HEK293T (cell line): ENCODE data around the gene SIRT7.

Experiments used
- BHLHE40 ChIP-seq: fragments of 450-650 bp; IDR thresholded peaks from 2 replicates; pipeline ENCODE4 v1.6.1; 2016; ENCODE audit warnings: mild to moderate bottlenecking, moderate library complexity, borderline replicate concordance
- ELF4 ChIP-seq: fragments of 450-650 bp; IDR thresholded peaks from 2 replicates; pipeline ENCODE4 v1.6.1; 2017; ENCODE audit warnings: antibody characterized with exemption
- FOXK2 ChIP-seq: fragments of 450-650 bp; IDR thresholded peaks from 2 replicates; pipeline ENCODE4 v1.6.1; 2016; ENCODE audit warnings: mild to moderate bottlenecking
- FOXM1 ChIP-seq: fragments of 450-650 bp; IDR thresholded peaks from 2 replicates; pipeline ENCODE4 v1.6.1; 2017; ENCODE audit warnings: mild to moderate bottlenecking, borderline replicate concordance
- PKNOX1 ChIP-seq: fragments of 450-650 bp; IDR thresholded peaks from 2 replicates; pipeline ENCODE4 v1.6.1; 2016
- SUZ12 ChIP-seq: fragments of 450-650 bp; IDR thresholded peaks from 2 replicates; pipeline ENCODE4 v1.6.1; 2016; ENCODE audit warnings: mild to moderate bottlenecking

- TF ChIP-seq SUZ12 = no peak
- no peak for TF ChIP-seq ELF4
- TF ChIP-seq BHLHE40 = no peak
- no peak for TF ChIP-seq FOXM1
- no peak for TF ChIP-seq FOXK2
- no peak for TF ChIP-seq PKNOX1
These were observed 33.5 kb downstream of the SIRT7 start for GRCh38 chr17:81884520-81884919.
